Measurements from ENCODE around the gene OR6Y1. TPM values are rescaled to one million over a fixed set of nuclear protein-coding genes. Genes with fewer than 3 reads are reported as not detected.

The OR6Y1 gene
- total RNA-seq, 1 donor from 2014 or later, result not detected

- no peak for DNase-seq
- no peaks in the 10 kb centered on the region for H3K4me1 Mint-ChIP-seq
- H3K27ac Mint-ChIP-seq, result no peak overlapping the region
- intact Hi-C loops (cut with micrococcal nuclease), result no loop called here
- H3K36me3 Mint-ChIP-seq (ENCODE audit: low read depth), result no peaks in the 10 kb centered on the region
- H3K27me3 Mint-ChIP-seq, result peaks cover 3% of the 10 kb centered on the region
- H3K9me3 Mint-ChIP-seq, result peaks cover 12% of the 10 kb centered on the region
- no peak overlapping the region for H3K4me3 Mint-ChIP-seq
These were observed 26.9 kb downstream of the OR6Y1 start for GRCh38 chr1:158527190-158527815.

- H3K27ac Mint-ChIP-seq, result no peak overlapping the region
- no peak overlapping the region for H3K4me3 Mint-ChIP-seq
- H3K9me3 Mint-ChIP-seq, result peaks cover 12% of the 10 kb centered on the region
- DNase-seq, result no peak
- no peaks in the 10 kb centered on the region for H3K36me3 Mint-ChIP-seq (ENCODE audit: low read depth)
- no peaks in the 10 kb centered on the region for H3K4me1 Mint-ChIP-seq
- H3K27me3 Mint-ChIP-seq, result peaks cover 2% of the 10 kb centered on the region
- intact Hi-C loops (cut with micrococcal nuclease), result no loop called here
These were observed 32.5 kb downstream of the OR6Y1 start for GRCh38 chr1:158521666-158522058.

GRCh38 chr1:158520955-158521665, 33.1 kb downstream of the OR6Y1 start:
- DNase-seq, result no peak
- no peak overlapping the region for H3K27ac Mint-ChIP-seq
- H3K36me3 Mint-ChIP-seq (ENCODE audit: low read depth), result no peaks in the 10 kb centered on the region
- intact Hi-C loops (cut with micrococcal nuclease), result no loop called here
- peaks cover 2% of the 10 kb centered on the region for H3K27me3 Mint-ChIP-seq
- peaks cover 12% of the 10 kb centered on the region for H3K9me3 Mint-ChIP-seq
- H3K4me1 Mint-ChIP-seq, result no peaks in the 10 kb centered on the region
- no peak overlapping the region for H3K4me3 Mint-ChIP-seq

GRCh38 chr1:158520021-158520420, 34.2 kb downstream of the OR6Y1 start:
- peaks cover 10% of the 10 kb centered on the region for H3K9me3 Mint-ChIP-seq
- no peak for DNase-seq
- H3K27me3 Mint-ChIP-seq, result peaks cover 2% of the 10 kb centered on the region
- H3K4me3 Mint-ChIP-seq, result no peak overlapping the region
- intact Hi-C loops (cut with micrococcal nuclease), result no loop called here
- H3K27ac Mint-ChIP-seq, result no peak overlapping the region
- H3K36me3 Mint-ChIP-seq (ENCODE audit: low read depth), result no peaks in the 10 kb centered on the region
- no peaks in the 10 kb centered on the region for H3K4me1 Mint-ChIP-seq

GRCh38 chr1:158516966-158517365, 37.2 kb downstream of the OR6Y1 start:
- no peak overlapping the region for H3K4me3 Mint-ChIP-seq
- H3K4me1 Mint-ChIP-seq, result no peaks in the 10 kb centered on the region
- DNase-seq, result no peak
- no peak overlapping the region for H3K27ac Mint-ChIP-seq
- H3K36me3 Mint-ChIP-seq (ENCODE audit: low read depth), result no peaks in the 10 kb centered on the region
- H3K9me3 Mint-ChIP-seq, result no peaks in the 10 kb centered on the region
- peaks cover 2% of the 10 kb centered on the region for H3K27me3 Mint-ChIP-seq
- intact Hi-C loops (cut with micrococcal nuclease), result no loop called here

- peaks cover 23% of the 10 kb centered on the region for H3K27me3 Mint-ChIP-seq
- H3K4me3 Mint-ChIP-seq, result no peak overlapping the region
- H3K9me3 Mint-ChIP-seq, result no peaks in the 10 kb centered on the region
- no peaks in the 10 kb centered on the region for H3K4me1 Mint-ChIP-seq
- DNase-seq, result no peak
- H3K27ac Mint-ChIP-seq, result no peak overlapping the region
- intact Hi-C loops (cut with micrococcal nuclease), result loop anchor here (5.0 kb wide), 1 partner anchor 703 kb away; no protein-coding TSS in a partner anchor
- no peaks in the 10 kb centered on the region for H3K36me3 Mint-ChIP-seq (ENCODE audit: low read depth)
These were observed 44.6 kb downstream of the OR6Y1 start for GRCh38 chr1:158509471-158510156.

- peaks cover 29% of the 10 kb centered on the region for H3K27me3 Mint-ChIP-seq
These were observed 46.7 kb downstream of the OR6Y1 start for GRCh38 chr1:158507511-158507910.

GRCh38 chr1:158506369-158506987, 47.7 kb downstream of the OR6Y1 start:
- Mint-ChIP-seq H3K36me3 (ENCODE audit: low read depth) (no peaks in the 10 kb centered on the region), H3K9me3 (no peaks in the 10 kb centered on the region), H3K27ac (no peak overlapping the region), H3K4me3 (no peak overlapping the region), H3K27me3 (peaks cover 32% of the 10 kb centered on the region), H3K4me1 (no peaks in the 10 kb centered on the region)
- peak; percentile 83 for DNase-seq
- intact Hi-C loops (cut with micrococcal nuclease), result loop anchor here (1.0 to 5.0 kb wide), 3 partner anchors 492 to 706 kb away; no protein-coding TSS in a partner anchor

More at GRCh38 chr1:158507511-158507910, 46.7 kb downstream of the OR6Y1 start:
- Mint-ChIP-seq H3K9me3 (no peaks in the 10 kb centered on the region), H3K4me3 (no peak overlapping the region), H3K4me1 (no peaks in the 10 kb centered on the region), H3K36me3 (ENCODE audit: low read depth) (no peaks in the 10 kb centered on the region), H3K27ac (no peak overlapping the region)
- no peak for DNase-seq
- intact Hi-C loops (cut with micrococcal nuclease), result loop anchor here (5.0 kb wide), 1 partner anchor 705 kb away; no protein-coding TSS in a partner anchor

GRCh38 chr1:158496374-158496773, 57.8 kb downstream of the OR6Y1 start:
- Mint-ChIP-seq H3K27me3 (peaks cover 29% of the 10 kb centered on the region), H3K27ac (no peak overlapping the region), H3K9me3 (no peaks in the 10 kb centered on the region), H3K4me1 (no peaks in the 10 kb centered on the region), H3K36me3 (ENCODE audit: low read depth) (no peaks in the 10 kb centered on the region), H3K4me3 (no peak overlapping the region)
- intact Hi-C loops (cut with micrococcal nuclease), result loop anchor here (10.0 kb wide), 1 partner anchor 292 kb away; no protein-coding TSS in a partner anchor
- no peak for DNase-seq

GRCh38 chr1:158494796-158495195, 59.4 kb downstream of the OR6Y1 start:
- H3K36me3 Mint-ChIP-seq (ENCODE audit: low read depth), result no peaks in the 10 kb centered on the region
- no peaks in the 10 kb centered on the region for H3K9me3 Mint-ChIP-seq
- H3K27ac Mint-ChIP-seq, result no peak overlapping the region
- no peak overlapping the region for H3K4me3 Mint-ChIP-seq
- intact Hi-C loops (cut with micrococcal nuclease), result loop anchor here (10.0 kb wide), 1 partner anchor 290 kb away; no protein-coding TSS in a partner anchor
- peaks cover 25% of the 10 kb centered on the region for H3K27me3 Mint-ChIP-seq
- no peaks in the 10 kb centered on the region for H3K4me1 Mint-ChIP-seq
- no peak for DNase-seq

Other genes with a start within 250 kb of the OR6Y1 start
- gene CD1B, start 222.9 kb downstream of the OR6Y1 start, total RNA-seq, result not detected in 2 replicates
- gene CD1E, start 200.5 kb downstream of the OR6Y1 start, total RNA-seq, result not detected in 2 replicates
- gene OR10T2, start 154.9 kb downstream of the OR6Y1 start, total RNA-seq, result not detected in 2 replicates
- not detected in 2 replicates for gene OR10K2, start 128.2 kb downstream of the OR6Y1 start, total RNA-seq
- not detected in 2 replicates for gene OR10K1, start 92.6 kb downstream of the OR6Y1 start, total RNA-seq
- not detected in 2 replicates for gene OR10R2, start 82.2 kb downstream of the OR6Y1 start, total RNA-seq
- gene OR6P1, start 16.2 kb upstream of the OR6Y1 start, total RNA-seq, result not detected in 2 replicates
- not detected in 2 replicates for gene OR10X1, start 25.5 kb upstream of the OR6Y1 start, total RNA-seq
- gene OR10Z1, start 50.9 kb upstream of the OR6Y1 start, total RNA-seq, result not detected in 2 replicates
- gene SPTA1, start 132.3 kb upstream of the OR6Y1 start, total RNA-seq, result not detected in 2 replicates
- gene OR6K2, start 146.2 kb upstream of the OR6Y1 start, total RNA-seq, result not detected in 2 replicates
- not detected in 2 replicates for gene OR6K3, start 166.3 kb upstream of the OR6Y1 start, total RNA-seq
- not detected in 2 replicates for gene OR6K6, start 200.3 kb upstream of the OR6Y1 start, total RNA-seq
- gene OR6N1, start 217.8 kb upstream of the OR6Y1 start, total RNA-seq, result not detected in 2 replicates
- not detected in 2 replicates for gene OR6N2, start 226.8 kb upstream of the OR6Y1 start, total RNA-seq